Stimulated activated CD8-positive, alpha-beta memory T cell treated with anti-CD3 and anti-CD28 coated beads, Interleukin-4, amount 100 ng/mL, for 4 hours (primary cell): ENCODE data around the gene CKAP4.

Source experiments
- DNase-seq, 2 donors: peaks; one replicate each; pipeline ENCODE4 v3.0.0-alpha.2; 2020; ENCODE audit warnings: low read depth in 2 of 2, low spot score in 1 of 2

CKAP4 gene

DNA sequence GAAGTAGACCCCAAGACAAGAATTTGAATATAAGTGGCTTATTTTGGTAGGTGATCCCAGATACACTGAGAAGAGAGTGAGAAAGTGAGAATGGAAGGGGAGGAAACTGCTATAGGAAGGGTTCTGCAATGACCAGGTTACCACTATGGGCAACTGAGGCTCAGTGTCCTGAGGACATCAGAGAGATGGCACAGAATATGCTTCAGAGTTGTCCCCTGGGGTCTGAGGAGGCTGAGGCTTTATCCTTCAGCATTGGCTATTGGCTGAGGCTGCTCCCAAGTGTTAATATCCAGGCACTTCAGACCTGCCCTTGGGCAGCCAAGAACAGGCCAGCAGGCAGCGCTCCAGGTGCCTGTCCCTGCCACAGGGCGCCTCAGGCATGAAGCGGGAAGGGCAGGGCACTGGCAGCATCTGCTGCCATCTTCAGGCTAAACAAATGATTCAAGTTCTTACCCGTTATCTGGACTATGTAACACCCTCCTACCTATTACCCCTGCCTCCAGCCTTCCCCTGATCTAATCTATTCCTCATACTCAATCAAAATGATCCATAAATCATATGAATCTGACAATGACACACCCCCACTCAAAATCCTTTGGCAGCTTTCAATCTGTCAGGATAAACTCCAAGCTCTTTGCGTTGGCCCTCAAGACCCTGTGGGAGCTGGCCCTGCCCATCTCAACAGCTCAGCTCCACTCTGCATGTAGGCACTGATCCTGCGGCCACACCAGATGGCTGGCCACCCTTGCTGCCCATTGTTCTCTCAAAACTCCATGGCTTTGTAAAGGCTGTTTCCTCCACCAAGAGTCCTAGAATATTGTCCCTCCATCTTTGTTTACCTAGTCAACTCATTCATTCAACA, 42.4 kb downstream of the CKAP4 start:
- no peak for DNase-seq

DNA sequence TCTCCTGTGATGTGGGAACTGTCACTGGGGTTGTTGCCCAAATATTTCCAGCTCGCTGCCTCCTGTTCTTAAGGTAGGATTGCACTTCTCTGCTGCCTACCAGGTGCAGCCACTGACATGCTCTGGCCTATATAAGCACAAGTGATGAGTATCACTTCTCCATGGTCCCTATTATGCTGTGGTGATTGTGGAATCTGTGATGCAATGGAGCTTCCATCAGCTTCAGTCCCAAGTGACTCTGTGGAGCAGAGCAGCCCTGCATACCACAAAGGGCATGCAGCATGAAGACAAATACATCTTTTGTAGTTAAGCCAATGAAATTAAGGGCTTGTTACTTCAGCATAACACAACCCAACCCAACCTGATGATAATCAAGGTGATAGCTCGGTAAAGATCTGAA, 43.5 kb downstream of the CKAP4 start:
- DNase-seq: no peak

DNA sequence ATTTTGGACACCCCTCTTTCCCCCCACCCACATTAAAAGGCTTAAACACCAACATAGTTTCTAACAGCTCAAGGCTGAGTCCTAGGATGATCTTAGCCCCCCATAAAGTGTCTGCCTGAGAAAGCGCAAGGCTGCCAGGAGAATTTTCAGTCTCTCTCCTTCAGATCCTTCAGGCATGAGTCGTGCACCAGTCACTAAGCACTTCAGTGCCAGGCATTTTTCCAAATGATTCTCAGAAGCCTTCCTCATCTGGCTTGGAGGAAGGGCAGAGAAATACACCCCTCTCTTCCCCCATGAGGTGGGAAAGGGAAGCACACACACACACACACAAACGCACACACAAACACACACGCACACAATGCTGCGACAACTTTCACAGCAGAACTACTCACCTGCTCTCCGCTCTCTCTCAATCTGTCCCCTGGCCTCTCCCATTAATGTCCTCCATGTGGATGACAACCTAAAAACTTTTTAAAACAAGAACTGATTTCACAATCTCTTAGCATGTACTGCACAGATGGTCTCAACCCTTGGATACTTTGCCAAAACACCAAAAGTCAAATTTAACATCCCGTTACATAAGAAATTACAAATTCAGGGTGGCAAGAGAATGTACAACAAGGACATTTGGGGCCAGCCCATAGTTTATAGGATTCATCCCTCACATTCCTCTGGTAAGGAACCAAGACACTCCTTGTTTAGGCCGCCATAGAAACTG, 49.8 kb downstream of the CKAP4 start:
- DNase-seq: no peak

DNA sequence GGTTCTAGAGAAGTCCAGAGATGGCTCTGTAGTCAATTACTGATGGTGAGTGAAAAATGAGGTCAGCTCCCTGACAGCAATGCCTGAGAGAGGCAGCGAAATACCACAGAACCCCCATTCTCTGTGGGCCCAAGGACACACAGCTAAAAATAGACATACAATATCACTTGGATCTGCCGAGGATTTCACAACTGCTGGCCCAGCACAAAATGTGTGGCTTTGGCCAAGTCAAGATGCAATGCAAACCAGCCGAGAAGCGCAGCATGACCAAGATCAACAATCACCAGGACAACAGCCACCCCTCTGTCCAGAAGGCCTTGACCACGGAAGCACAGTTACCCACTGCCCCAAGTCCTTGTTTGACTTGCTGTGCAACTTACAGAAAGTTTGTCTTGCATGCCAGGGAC, 52.2 kb downstream of the CKAP4 start:
- no peak for DNase-seq

DNA sequence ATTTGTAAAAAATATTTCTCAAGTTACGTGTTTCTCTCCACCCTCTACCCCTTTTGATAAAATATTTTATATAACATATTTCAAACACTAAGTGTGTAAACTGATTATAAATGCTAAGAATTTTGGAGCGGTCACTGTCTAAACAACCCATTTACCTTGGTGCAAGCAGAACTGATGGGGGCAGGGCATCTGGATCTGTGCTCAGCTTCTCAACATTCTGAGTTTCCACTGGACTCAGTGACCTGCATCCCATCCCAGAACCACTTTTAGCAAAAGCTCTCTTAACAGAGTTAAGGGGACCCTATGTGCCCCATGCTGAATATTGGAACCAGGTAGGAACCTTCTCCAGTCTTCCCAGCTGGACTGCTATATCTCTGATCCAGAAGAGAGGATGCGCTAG, 53.5 kb downstream of the CKAP4 start:
- no peak for DNase-seq

DNA sequence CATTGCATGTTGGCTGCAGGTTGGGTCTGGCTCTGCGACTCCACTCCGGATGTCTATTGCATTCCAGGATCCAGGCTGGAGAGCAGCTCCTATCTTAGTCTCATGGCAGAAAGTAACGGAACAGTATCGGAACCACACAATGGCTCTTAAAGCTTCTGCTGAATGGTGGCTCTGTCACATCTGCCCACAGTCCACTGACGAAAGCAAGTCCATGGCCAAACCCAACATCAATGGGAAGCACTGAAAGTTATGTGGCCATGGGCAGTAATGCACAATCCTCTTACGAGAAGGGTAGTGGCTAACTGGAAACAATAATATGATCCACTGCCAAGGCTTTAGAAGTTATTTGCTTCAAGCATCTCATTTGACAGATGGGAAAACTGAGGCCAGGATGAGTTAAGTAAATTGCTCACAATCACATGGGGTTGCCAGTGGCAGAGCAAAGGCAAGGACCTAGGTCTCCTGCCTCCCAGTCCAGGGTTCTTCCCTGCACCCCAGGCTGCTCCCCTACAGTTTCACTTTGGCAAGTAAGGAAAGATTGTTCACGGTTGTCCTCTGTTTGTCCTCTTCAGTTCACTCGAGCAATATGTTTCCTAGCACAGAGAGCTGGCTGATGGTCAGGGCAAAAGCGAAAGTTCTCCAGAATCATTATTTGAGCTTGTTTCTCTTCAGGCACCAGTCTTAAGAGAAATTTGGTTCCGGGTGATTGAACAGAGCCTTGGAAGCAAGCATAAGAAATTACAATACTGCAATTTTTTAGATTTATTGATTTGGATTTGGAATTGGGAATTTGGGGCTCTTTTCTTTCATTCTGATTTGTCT, 54.2 kb downstream of the CKAP4 start:
- no peak for DNase-seq

DNA sequence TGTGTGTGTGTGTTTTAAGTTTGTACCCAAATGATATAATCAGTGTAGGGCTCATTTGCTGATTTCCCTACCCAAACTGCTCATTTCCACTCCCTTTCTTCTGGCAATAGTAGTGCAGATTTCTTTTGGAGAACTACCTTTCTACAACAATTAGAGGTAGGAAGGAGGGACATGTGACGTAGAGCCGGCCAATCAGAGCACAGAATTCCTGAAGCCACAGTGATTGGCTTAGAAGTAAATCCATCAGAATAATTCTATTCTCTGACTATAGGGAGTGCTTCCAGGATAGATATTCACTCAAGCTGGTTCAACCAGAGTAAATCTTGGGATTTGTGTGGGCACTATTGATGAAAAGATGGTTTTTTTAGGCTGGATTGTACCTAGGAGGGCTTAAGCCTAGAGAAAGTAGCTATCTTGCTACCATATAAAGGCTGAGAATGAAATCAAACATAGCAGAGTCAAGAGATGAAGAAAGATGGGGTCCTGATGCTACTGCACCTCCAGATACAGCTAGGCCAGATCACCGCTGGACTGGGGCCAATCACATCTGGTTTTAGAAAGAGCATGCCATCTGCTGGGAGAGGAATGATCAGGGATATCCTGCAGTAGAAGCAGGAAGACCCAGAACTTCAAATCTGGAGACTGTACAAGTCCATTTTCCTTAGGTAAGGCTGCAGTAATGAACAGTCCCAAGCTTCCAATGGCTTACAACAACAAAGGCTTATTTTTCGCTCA, 55.0 kb downstream of the CKAP4 start:
- DNase-seq: no peak

DNA sequence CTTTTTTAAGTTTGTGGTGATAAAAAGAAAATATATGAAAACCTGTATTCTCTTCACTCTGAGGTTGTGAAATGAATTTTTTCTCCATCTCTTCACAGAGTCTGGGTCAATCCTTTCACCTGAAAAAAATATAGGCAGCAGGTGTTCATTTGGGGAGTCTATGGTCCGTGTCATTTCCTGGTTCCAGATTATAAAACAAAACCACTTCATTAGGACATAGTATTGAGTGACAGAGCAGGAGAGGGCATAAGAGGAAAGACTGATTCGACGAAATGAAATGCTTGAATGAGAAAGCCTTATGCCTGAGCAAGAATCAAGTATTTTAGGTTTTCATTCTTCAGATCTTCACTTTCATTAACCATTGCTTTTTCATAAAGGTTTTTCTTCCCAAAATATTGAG, 57.2 kb downstream of the CKAP4 start:
- no peak for DNase-seq

DNA sequence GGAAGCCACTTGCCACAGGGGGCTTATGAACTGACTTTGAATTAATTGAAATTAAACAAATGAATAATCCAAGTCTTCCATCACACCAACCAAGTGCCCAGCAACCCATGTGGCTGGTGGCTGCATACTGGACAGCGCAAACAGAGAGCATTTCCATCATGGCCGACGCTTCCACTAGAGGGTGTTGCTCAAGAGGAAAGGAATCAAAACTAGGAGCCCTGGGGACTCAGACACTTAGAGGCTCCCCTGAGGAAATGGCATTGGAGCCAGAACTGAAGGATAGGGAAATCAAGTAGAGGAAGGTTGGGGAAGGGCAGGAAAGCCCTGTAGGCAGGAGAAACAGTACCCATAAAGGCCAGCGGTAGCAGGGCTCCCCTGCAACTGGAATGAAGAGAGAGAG, 58.5 kb downstream of the CKAP4 start:
- no peak for DNase-seq

DNA sequence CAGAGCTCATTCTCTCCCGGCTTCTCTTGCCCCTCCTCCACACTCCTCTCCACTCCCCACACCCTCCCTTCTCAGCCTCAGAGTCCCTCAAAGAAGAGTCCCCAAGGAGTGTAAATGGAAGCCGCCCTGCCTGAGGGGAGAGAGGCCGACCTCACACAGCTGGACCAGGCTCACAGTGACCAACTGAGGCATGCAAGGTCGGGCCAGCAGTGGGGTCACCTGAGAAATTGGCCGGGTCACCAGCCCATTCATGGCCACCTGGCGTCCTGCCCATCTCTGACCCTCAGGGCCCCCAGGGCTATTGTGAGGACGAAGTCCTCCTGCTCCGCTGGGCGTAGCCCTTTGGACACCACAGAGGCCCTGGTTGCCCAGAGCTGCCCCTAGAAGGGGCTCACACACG, 59.6 kb downstream of the CKAP4 start:
- no peak for DNase-seq
